BJ (cell line): ENCODE measurements around the gene PTGDR2. TPM values are rescaled to one million over a fixed set of nuclear protein-coding genes. Genes with fewer than 3 reads are reported as not detected.

Source experiments
- CTCF ChIA-PET: fragments of 350-600 bp; formaldehyde crosslinking; extraction: SDS; loops from one replicate; lab custom pipeline; 2021; ENCODE audit warnings: antibody characterized with exemption, inconsistent platforms; lab: Yijun Ruan, JAX
- POLR2A ChIA-PET: fragments of 300-600 bp; sonication (Branson Sonifier 250); formaldehyde crosslinking; extraction: SDS; loops from one replicate; lab custom pipeline; 2021; ENCODE audit warnings: antibody characterized with exemption; lab: Charles Lee
- DNase-seq: peaks from one replicate; pipeline ENCODE4 v3.0.0-alpha.2; 2011; ENCODE audit warnings: low read depth
- H3K27me3 ChIP-seq: 2 replicates; pipeline ENCODE4 v1.6.0; 2011; ENCODE audit warnings: low read length; ENCODE audit not compliant: control insufficient read depth, insufficient read depth
- H3K36me3 ChIP-seq: 2 replicates; pipeline ENCODE4 v1.5.1; 2011; ENCODE audit warnings: low read length; ENCODE audit not compliant: control insufficient read depth, insufficient read depth
- H3K4me3 ChIP-seq: 2 replicates; pipeline ENCODE4 v1.5.1; 2011; ENCODE audit warnings: low read depth, mild to moderate bottlenecking, control low read depth, low read length
- CTCF ChIP-seq: IDR thresholded peaks from 2 replicates; pipeline ENCODE4 v1.5.1; 2011; ENCODE audit warnings: low read depth, mild to moderate bottlenecking, control low read depth, inconsistent platforms, low read length, moderate library complexity; ENCODE audit not compliant: insufficient read depth
- polyA plus RNA-seq: library from polyadenylated mRNA; depleted of rRNA; stranded (reverse); fragments of >200 nt; gene quantifications from 2 replicates; pipeline ENCODE4 v1.2.3, GENCODE V29; 2011

PTGDR2 gene
- polyA plus RNA-seq, 1 experiment: 0.02 TPM

- Histone ChIP-seq H3K36me3 (peaks cover 2% of the 10 kb centered on the region; the same call in 1 of the 2 replicates), H3K4me3 (peak overlapping the region; percentile 94), H3K27me3 (no peaks in the 10 kb centered on the region)
- ChIA-PET CTCF (interaction anchor here (0.8 to 29.2 kb wide), 3 partner anchors 12 to 51 kb away, joined by 3 to 716 read pairs (median 3); partner anchors contain the start of gene PRPF19), POLR2A (no interaction called here)
- no peak for DNase-seq
- no peak for TF ChIP-seq CTCF
Measured at GRCh38 chr11:60842668-60843600, 12.8 kb downstream of the PTGDR2 start.

DNA sequence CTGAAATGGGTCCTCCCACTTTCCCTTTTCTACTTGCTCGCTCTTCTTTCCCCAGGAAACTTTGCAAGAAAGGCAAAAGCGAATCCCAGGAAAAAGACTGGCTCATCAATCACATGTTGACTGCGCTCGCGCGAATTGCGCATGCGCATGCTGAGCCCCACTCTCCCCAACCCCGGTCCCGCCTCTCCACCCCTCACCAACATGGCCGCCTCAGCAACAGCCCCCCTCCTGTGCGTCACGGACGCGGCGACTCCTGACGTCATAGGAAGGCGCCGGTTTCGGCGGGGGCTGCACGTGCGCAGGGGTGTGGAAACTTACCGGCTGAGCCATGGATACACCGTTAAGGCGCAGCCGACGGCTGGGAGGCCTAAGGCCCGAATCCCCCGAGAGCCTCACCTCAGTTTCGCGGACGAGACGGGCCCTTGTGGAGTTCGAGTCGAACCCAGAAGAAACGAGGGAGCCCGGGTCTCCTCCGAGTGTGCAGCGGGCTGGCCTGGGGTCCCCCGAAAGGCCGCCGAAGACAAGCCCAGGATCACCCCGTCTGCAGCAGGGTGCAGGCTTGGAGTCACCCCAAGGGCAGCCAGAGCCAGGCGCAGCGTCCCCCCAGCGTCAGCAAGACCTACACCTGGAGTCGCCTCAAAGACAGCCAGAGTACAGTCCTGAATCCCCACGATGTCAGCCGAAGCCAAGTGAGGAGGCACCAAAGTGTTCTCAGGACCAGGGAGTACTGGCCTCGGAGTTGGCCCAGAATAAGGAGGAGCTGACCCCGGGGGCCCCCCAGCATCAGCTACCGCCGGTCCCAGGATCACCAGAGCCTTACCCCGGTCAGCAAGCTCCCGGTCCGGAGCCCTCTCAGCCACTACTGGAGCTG is 13.7 kb downstream of the PTGDR2 start, which contains the start of gene CCDC86:
TSS of gene CCDC86 (plus strand) at position 317 of the 871 bp plus-strand sequence. CDS start at position 329, 12 bp downstream.
- CTCF ChIA-PET: interaction anchor here (0.8 to 29.2 kb wide), 3 partner anchors 11 to 52 kb away, joined by 3 to 716 read pairs (median 23); partner anchors contain the start of gene PRPF19
- Histone ChIP-seq H3K27me3 (peaks cover 6% of the 10 kb centered on the region; the same call in 1 of the 2 replicates), H3K4me3 (peak within 1 kb of the TSS; percentile 94), H3K36me3 (peaks cover 2% of the 10 kb centered on the region; the same call in 1 of the 2 replicates)
- TF ChIP-seq CTCF: no peak
- DNase-seq: peak; percentile 62
- POLR2A ChIA-PET: no interaction called here

- peak; percentile 72 for DNase-seq
- no peak for TF ChIP-seq CTCF
- Histone ChIP-seq H3K36me3 (peaks cover 2% of the 10 kb centered on the region; the same call in 1 of the 2 replicates), H3K4me3 (no peak overlapping the region), H3K27me3 (peaks cover 6% of the 10 kb centered on the region; the same call in 1 of the 2 replicates)
- POLR2A ChIA-PET: no interaction called here
- CTCF ChIA-PET: interaction anchor here (2.9 to 29.2 kb wide), 2 partner anchors 9 to 53 kb away, joined by 23 to 716 read pairs; partner anchors contain the start of gene PRPF19
Measured at GRCh38 chr11:60840470-60841430, 15.0 kb downstream of the PTGDR2 start.

GRCh38 chr11:60838132-60838531 is 17.6 kb downstream of the PTGDR2 start:
- H3K27me3 ChIP-seq: peaks cover 6% of the 10 kb centered on the region; the same call in 1 of the 2 replicates
- no peak for DNase-seq
- ChIA-PET CTCF (interaction anchor here (0.6 to 29.2 kb wide), 5 partner anchors 11 to 82 kb away, joined by 3 to 716 read pairs (median 3); partner anchors contain the start of gene PRPF19), POLR2A (no interaction called here)
- TF ChIP-seq CTCF: peak; percentile 35; the same call in 1 of the 2 replicates
- H3K4me3 ChIP-seq: no peak overlapping the region
- no peaks in the 10 kb centered on the region for H3K36me3 ChIP-seq
